Epithelial cell of esophagus (primary cell): ENCODE measurements around the gene CFAP410.

ENCODE experiments used
- DNase-seq: peaks from one replicate; pipeline ENCODE4 v3.0.0; 2010; ENCODE audit warnings: low read depth
- H3K4me3 ChIP-seq: 2 replicates; pipeline ENCODE4 v1.5.1; 2011; ENCODE audit warnings: mild to moderate bottlenecking, low read length, control low read depth
- CTCF ChIP-seq: IDR thresholded peaks from 2 replicates; pipeline ENCODE4 v1.5.1; 2011; ENCODE audit warnings: low read depth, mild to moderate bottlenecking, low read length, control low read depth, inconsistent platforms; ENCODE audit not compliant: insufficient read depth; ENCODE audit errors: missing control alignments

The CFAP410 gene

GRCh38 chr21:44315691-44316203 lies 23.4 kb downstream of the CFAP410 start:
- H3K4me3 ChIP-seq: no peak overlapping the region
- no peak for DNase-seq
- no peak for TF ChIP-seq CTCF

- no peak for DNase-seq
- no peak for TF ChIP-seq CTCF
- no peak overlapping the region for H3K4me3 ChIP-seq
Measured at GRCh38 chr21:44314561-44314960, 24.6 kb downstream of the CFAP410 start.

- no peak overlapping the region for H3K4me3 ChIP-seq
- no peak for TF ChIP-seq CTCF
- DNase-seq: no peak
Measured at GRCh38 chr21:44314128-44314527, 25.1 kb downstream of the CFAP410 start.

- no peak for DNase-seq
- H3K4me3 ChIP-seq: no peak overlapping the region
- no peak for TF ChIP-seq CTCF
Measured at GRCh38 chr21:44313451-44313850, 25.7 kb downstream of the CFAP410 start.

- DNase-seq: no peak
- no peak overlapping the region for H3K4me3 ChIP-seq
- TF ChIP-seq CTCF: no peak
Measured at GRCh38 chr21:44312716-44313115, 26.5 kb downstream of the CFAP410 start.

GRCh38 chr21:44312089-44312488 lies 27.1 kb downstream of the CFAP410 start:
- no peak for DNase-seq
- H3K4me3 ChIP-seq: no peak overlapping the region
- TF ChIP-seq CTCF: no peak

GRCh38 chr21:44310628-44311507 lies 28.3 kb downstream of the CFAP410 start:
- DNase-seq: no peak
- H3K4me3 ChIP-seq: no peak overlapping the region
- TF ChIP-seq CTCF: no peak
